ENCODE measurements around the gene PDYN. TPM values are rescaled to one million over a fixed set of nuclear protein-coding genes. Genes with fewer than 3 reads are reported as not detected.

Gene PDYN
- not detected for total RNA-seq

DNA sequence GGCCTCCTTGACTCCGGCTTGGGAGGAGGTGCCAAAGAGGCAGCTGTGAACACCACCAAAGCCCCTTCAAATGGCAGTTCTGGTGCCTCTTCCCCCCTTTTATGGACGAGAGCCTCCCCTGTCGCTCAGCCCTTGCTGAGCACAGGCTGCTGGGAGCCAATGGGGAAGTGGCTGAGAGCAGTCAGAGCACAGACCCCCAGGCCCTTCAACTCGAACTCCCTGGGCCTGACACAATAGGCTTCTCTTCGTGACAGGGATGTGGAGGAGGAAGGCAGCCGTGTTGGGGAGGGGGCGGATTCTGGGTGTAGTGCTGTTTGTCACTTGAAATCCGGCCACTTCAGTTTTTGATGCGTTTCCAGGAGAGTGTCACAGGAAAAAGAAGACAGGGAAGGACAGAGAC is at the start of gene PDYN:
PDYN (minus strand) TSS at position 73 of the 400 bp plus-strand sequence. CDS start 10,974 bp downstream, outside the sequence.

Other genes starting within 250 kb of the PDYN start
- gene SIRPA, start 98.7 kb downstream of the PDYN start, total RNA-seq = 10 to 100 TPM; 46.8 to 59.6 TPM
- gene STK35, start 107.8 kb upstream of the PDYN start, total RNA-seq = 10 to 100 TPM; 23.1 to 23.3 TPM